ENCODE measurements around the gene MTCL1. TPM values are rescaled to one million over a fixed set of nuclear protein-coding genes. Genes with fewer than 3 reads are reported as not detected.
A peak's percentile ranks its signal among the peaks of the same experiment; 100 is the strongest.

The MTCL1 gene
- total RNA-seq, 1 donor, result 59.6 TPM

GRCh38 chr18:8808001-8808400 is 102.6 kb downstream of the MTCL1 start:
- peak; percentile 75 for DNase-seq (ENCODE audit: low read depth)
- no peak for TF ChIP-seq CTCF (IDR thresholded peaks at IDR 0.05; ENCODE audit: insufficient read depth, low read depth, low read length)
- H3K4me3 ChIP-seq (ENCODE audit: low read depth, low read length), result no peak overlapping the region

GRCh38 chr18:8809514-8809913 is 104.2 kb downstream of the MTCL1 start:
- no peak overlapping the region for H3K4me3 ChIP-seq (ENCODE audit: low read depth, low read length)
- no peak for TF ChIP-seq CTCF (IDR thresholded peaks at IDR 0.05; ENCODE audit: insufficient read depth, low read depth, low read length)
- DNase-seq (ENCODE audit: low read depth), result no peak

GRCh38 chr18:8810157-8810556 is 104.8 kb downstream of the MTCL1 start:
- H3K4me3 ChIP-seq (ENCODE audit: low read depth, low read length), result no peak overlapping the region
- TF ChIP-seq CTCF (IDR thresholded peaks at IDR 0.05; ENCODE audit: insufficient read depth, low read depth, low read length), result no peak
- no peak for DNase-seq (ENCODE audit: low read depth)

GRCh38 chr18:8811115-8811514 is 105.8 kb downstream of the MTCL1 start:
- no peak for TF ChIP-seq CTCF (IDR thresholded peaks at IDR 0.05; ENCODE audit: insufficient read depth, low read depth, low read length)

GRCh38 chr18:8812631-8813030 is 107.3 kb downstream of the MTCL1 start:
- TF ChIP-seq CTCF (IDR thresholded peaks at IDR 0.05; ENCODE audit: insufficient read depth, low read depth, low read length), result no peak
- H3K4me3 ChIP-seq (ENCODE audit: low read depth, low read length), result no peak overlapping the region
- DNase-seq (ENCODE audit: low read depth), result peak; percentile 74

More at GRCh38 chr18:8811115-8811514, 105.8 kb downstream of the MTCL1 start:
- H3K4me3 ChIP-seq (ENCODE audit: low read depth, low read length), result no peak overlapping the region
- DNase-seq (ENCODE audit: low read depth), result no peak

GRCh38 chr18:8813611-8814010 is 108.3 kb downstream of the MTCL1 start:
- TF ChIP-seq CTCF (IDR thresholded peaks at IDR 0.05; ENCODE audit: insufficient read depth, low read depth, low read length), result no peak
- no peak overlapping the region for H3K4me3 ChIP-seq (ENCODE audit: low read depth, low read length)
- peak; percentile 31 for DNase-seq (ENCODE audit: low read depth)

GRCh38 chr18:8814206-8814605 is 108.8 kb downstream of the MTCL1 start:
- no peak for TF ChIP-seq CTCF (IDR thresholded peaks at IDR 0.05; ENCODE audit: insufficient read depth, low read depth, low read length)

More at GRCh38 chr18:8814206-8814605, 108.8 kb downstream of the MTCL1 start:
- DNase-seq (ENCODE audit: low read depth), result peak; percentile 76
- H3K4me3 ChIP-seq (ENCODE audit: low read depth, low read length), result no peak overlapping the region

All from fibroblast of villous mesenchyme (primary cell).